HCT116 (cell line): ENCODE data around the gene TFDP1. TPM values are rescaled to one million over a fixed set of nuclear protein-coding genes. Genes with fewer than 3 reads are reported as not detected.

Source experiments
- ATAC-seq: fragments of 200-7000 bp; cut with Tn5 transposase; 2 replicates; pipeline ENCODE4 v1.9.1; 2020; ENCODE audit warnings: mild to moderate bottlenecking, moderate library complexity
- BruUV-seq: library from RNA; stranded (reverse); fragments of 400-500 nt; replicated peaks from 2 replicates; lab custom pipeline; 2021; lab: Mats Ljungman, UMichigan
- CTCF ChIA-PET: fragments of 300-600 bp; sonication (Branson Sonifier 250); formaldehyde crosslinking; loops from one replicate; lab custom pipeline; 2021; ENCODE audit warnings: antibody characterized with exemption; lab: Charles Lee
- POLR2A ChIA-PET: fragments of 300-600, 350-600 bp; sonication (Branson Sonifier 250); formaldehyde crosslinking; loops from one replicate; lab custom pipeline; 2021; ENCODE audit warnings: antibody characterized with exemption; lab: Charles Lee
- RAD21 ChIA-PET, 2 experiments: fragments of 300-600 bp; sonication (Branson Sonifier 250); formaldehyde crosslinking; loops; one replicate each; lab custom pipeline; 2023; ENCODE audit warnings: low total read pairs in 2 of 2; ENCODE audit not compliant: uncharacterized antibody in 2 of 2, unreplicated experiment in 2 of 2, low non-redundant PET in 1 of 2; lab: Charles Lee
- DNase-seq: peaks from one replicate; pipeline ENCODE4 v3.0.0-alpha.2; 2010; ENCODE audit warnings: low read depth, low spot score
- H2AFZ ChIP-seq: fragments of 200-600 bp; shearing (Covaris generic), sonication (generic); 2 replicates; pipeline ENCODE4 v1.6.1; 2017; ENCODE audit warnings: low read depth, mixed run types, mixed read lengths, antibody characterized with exemption, low read length; ENCODE audit not compliant: poor library complexity, severe bottlenecking
- H3K27ac ChIP-seq: 2 replicates; pipeline ENCODE4 v1.5.1; 2012; ENCODE audit warnings: low read depth, low read length
- H3K27me3 ChIP-seq: fragments of 200-600 bp; sonication (generic); 2 replicates; pipeline ENCODE4 v1.6.1; 2016; ENCODE audit warnings: mixed run types, low read length, mixed read lengths; ENCODE audit not compliant: insufficient read depth
- H3K36me3 ChIP-seq, 2 experiments: fragments of 200-500 bp in 1 of 2; fragments of 200-600 bp in 1 of 2; sonication (Bioruptor generic) in 1 of 2; sonication (generic) in 1 of 2; 2 replicates each; pipeline versions ENCODE4 v1.5.1 to v1.6.1; 2014 to 2016; ENCODE audit warnings: low read length in 2 of 2, inconsistent platforms in 1 of 2, mixed read lengths in 1 of 2, mixed run types in 1 of 2; ENCODE audit not compliant: insufficient read depth in 2 of 2, control insufficient read depth in 1 of 2
- H3K4me1 ChIP-seq, 2 experiments: fragments of 200-600 bp in 1 of 2; sonication (generic) in 1 of 2; 2 replicates each; pipeline versions ENCODE4 v1.5.1 to v1.6.1; 2012 to 2017; ENCODE audit warnings: low read length in 2 of 2, inconsistent platforms in 1 of 2, mild to moderate bottlenecking in 1 of 2, mixed read lengths in 1 of 2, mixed run types in 1 of 2, moderate library complexity in 1 of 2; ENCODE audit not compliant: insufficient read depth in 2 of 2, control insufficient read depth in 1 of 2
- H3K4me2 ChIP-seq: fragments of 200-600 bp; sonication (generic); 2 replicates; pipeline ENCODE4 v1.6.1; 2017; ENCODE audit warnings: mixed run types, low read length, mixed read lengths
- H3K4me3 ChIP-seq, 2 experiments: fragments of 200-600 bp in 1 of 2; sonication (generic) in 1 of 2; replicated peaks in 1 of 2; 2 replicates each; pipeline ENCODE4 v1.5.1; 2011 to 2016; ENCODE audit warnings: low read length in 2 of 2, control low read depth in 1 of 2, low read depth in 1 of 2, mild to moderate bottlenecking in 1 of 2, mixed read lengths in 1 of 2, mixed run types in 1 of 2
- H3K79me2 ChIP-seq: fragments of 200-600 bp; sonication (generic); 2 replicates; pipeline ENCODE4 v1.6.1; 2017; ENCODE audit warnings: mild to moderate bottlenecking, mixed run types, low read length, moderate library complexity, mixed read lengths; ENCODE audit not compliant: insufficient read depth
- H3K9ac ChIP-seq: fragments of 200-600 bp; sonication (generic); 2 replicates; pipeline ENCODE4 v1.6.1; 2016; ENCODE audit warnings: low read length, mixed read lengths
- H3K9me2 ChIP-seq: fragments of 200-600 bp; sonication (generic), shearing (Covaris generic); 2 replicates; pipeline ENCODE4 v1.6.1; 2017; ENCODE audit warnings: mixed run types, mild to moderate bottlenecking, moderate library complexity; ENCODE audit not compliant: insufficient read depth
- H3K9me3 ChIP-seq, 2 experiments: fragments of 200-500 bp in 1 of 2; fragments of 200-600 bp in 1 of 2; sonication (Bioruptor generic) in 1 of 2; sonication (generic) in 1 of 2; 2 replicates each; pipeline ENCODE4 v1.6.1; 2014 to 2017; ENCODE audit warnings: low read length in 2 of 2, mixed read lengths in 2 of 2, inconsistent platforms in 1 of 2, low read depth in 1 of 2, mild to moderate bottlenecking in 1 of 2, mixed run types in 1 of 2, moderate library complexity in 1 of 2; ENCODE audit not compliant: control insufficient read depth in 1 of 2, insufficient read depth in 1 of 2
- H4K20me1 ChIP-seq: fragments of 200-600 bp; sonication (generic), shearing (Covaris generic); 2 replicates; pipeline ENCODE4 v1.6.1; 2017; ENCODE audit warnings: mixed run types, mild to moderate bottlenecking, moderate library complexity; ENCODE audit not compliant: insufficient read depth
- ELF1 ChIP-seq: IDR thresholded peaks from 2 replicates; pipeline ENCODE4 v1.6.1; 2012; ENCODE audit warnings: low read depth, borderline replicate concordance
- EZH2 ChIP-seq: fragments of 200-600 bp; sonication (generic); IDR thresholded peaks from 2 replicates; pipeline ENCODE4 v1.6.1; 2017; ENCODE audit warnings: antibody characterized with exemption, mixed run types
- EZH2phosphoT487 ChIP-seq: fragments of 200-600 bp; IDR thresholded peaks from 2 replicates; pipeline ENCODE4 v1.6.1; 2018; ENCODE audit warnings: antibody characterized with exemption, borderline replicate concordance
- JUND ChIP-seq: IDR thresholded peaks from 2 replicates; pipeline ENCODE4 v1.6.1; 2012
- POLR2A ChIP-seq: IDR thresholded peaks from 2 replicates; pipeline ENCODE4 v1.7.0; 2011; ENCODE audit warnings: borderline replicate concordance; ENCODE audit not compliant: insufficient read depth, insufficient read length; ENCODE audit errors: extremely low read depth
- RAD21 ChIP-seq: IDR thresholded peaks from 2 replicates; pipeline ENCODE4 v1.6.1; 2012; ENCODE audit warnings: low read depth, mild to moderate bottlenecking
- REST ChIP-seq: IDR thresholded peaks from 2 replicates; pipeline ENCODE4 v1.6.1; 2012; ENCODE audit warnings: low read depth
- SRF ChIP-seq: IDR thresholded peaks from 2 replicates; pipeline ENCODE4 v1.6.1; 2012; ENCODE audit warnings: low read depth
- TCF7L2 ChIP-seq: IDR thresholded peaks from 2 replicates; pipeline ENCODE4 v1.7.0; 2011; ENCODE audit warnings: borderline replicate concordance, inconsistent platforms; ENCODE audit not compliant: insufficient read depth, insufficient read length; ENCODE audit errors: extremely low read depth
- intact Hi-C: fragments of 100-400 bp; cut with micrococcal nuclease; formaldehyde crosslinking; loops from 2 replicates; pipeline ENCODE4 v1.10.0; 2022
- total RNA-seq: library from RNA; stranded (reverse); gene quantifications from one replicate; pipeline ENCODE4 v1.2.1, GENCODE V29; 2021; ENCODE audit not compliant: unreplicated experiment

TFDP1 gene
- total RNA-seq, 1 experiment from 2014 or later, result 169 TPM

- no peak overlapping the region for H3K9ac ChIP-seq
- H2AFZ ChIP-seq, result no peak overlapping the region
- no peaks in the 10 kb centered on the region for H3K9me2 ChIP-seq
- H3K4me1 ChIP-seq, result no peaks in the 10 kb centered on the region
- no peaks in the 10 kb centered on the region for H3K36me3 ChIP-seq
- CTCF ChIA-PET, result no interaction called here
- no peak overlapping the region for H3K27ac ChIP-seq
- TF ChIP-seq POLR2A, result no peak
- no peak for TF ChIP-seq REST
- TF ChIP-seq ELF1, result no peak
- TF ChIP-seq EZH2, result no peak
- TF ChIP-seq JUND, result no peak
- no peak for TF ChIP-seq TCF7L2
- no peak for TF ChIP-seq SRF
- no peak for TF ChIP-seq RAD21
- no peak for TF ChIP-seq EZH2phosphoT487
- no peak overlapping the region for H3K4me2 ChIP-seq
- ATAC-seq, result no peak
- H3K4me3 ChIP-seq, result no peak overlapping the region
- no peaks in the 10 kb centered on the region for H3K79me2 ChIP-seq
- RAD21 ChIA-PET, result no interaction called here
- no peaks in the 10 kb centered on the region for H3K27me3 ChIP-seq
- no peak for DNase-seq
- POLR2A ChIA-PET, result no interaction called here
- BruUV-seq, result no TSS peak
- intact Hi-C loops, result no loop called here
- no peaks in the 10 kb centered on the region for H4K20me1 ChIP-seq
- no peaks in the 10 kb centered on the region for H3K9me3 ChIP-seq
Measured at GRCh38 chr13:113559061-113559460, 25.5 kb upstream of the TFDP1 start.
